Transverse colon (tissue), 4 donors: ENCODE data around the gene ZMYM4. TPM values are rescaled to one million over a fixed set of nuclear protein-coding genes. Genes with fewer than 3 reads are reported as not detected.

Source experiments
- DNase-seq: peaks from one replicate; pipeline ENCODE4 v3.0.0-alpha.2; 2019
- H3K27ac ChIP-seq, 4 donors: fragments of 200-600 bp; sonication (generic); 2 replicates each; pipeline ENCODE4 v1.5.1; 2016 to 2018; ENCODE audit warnings: inconsistent platforms in 4 of 4
- H3K27me3 ChIP-seq: fragments of 200-600 bp; sonication (generic); 2 replicates; pipeline ENCODE4 v1.5.1; 2017; ENCODE audit warnings: inconsistent platforms
- H3K36me3 ChIP-seq, 4 donors: fragments of 200-600 bp; sonication (generic); 2 replicates each; pipeline ENCODE4 v1.5.1; 2017 to 2019; ENCODE audit warnings: inconsistent platforms in 4 of 4
- H3K4me1 ChIP-seq, 4 donors: fragments of 200-600 bp; sonication (generic); 2 replicates each; pipeline ENCODE4 v1.5.1; 2017 to 2020; ENCODE audit warnings: inconsistent platforms in 4 of 4
- H3K4me3 ChIP-seq, 4 donors: fragments of 200-600 bp; sonication (generic); 1 replicate in 1 of 4; 2 replicates in 3 of 4; pipeline versions ENCODE4 v1.5.1 to v1.6.1; 2017 to 2019; ENCODE audit warnings: inconsistent platforms in 4 of 4
- H3K9me3 ChIP-seq, 2 donors: fragments of 200-600 bp; sonication (generic); 2 replicates each; pipeline ENCODE4 v1.5.1; 2017 to 2019; ENCODE audit warnings: inconsistent platforms in 2 of 2
- EP300 ChIP-seq: sonication (generic); formaldehyde crosslinking; IDR thresholded peaks from one replicate; pipeline ENCODE4 v1.6.1; 2017; ENCODE audit warnings: antibody characterized with exemption, low read depth
- POLR2A ChIP-seq: fragments of 450-650 bp; IDR thresholded peaks from one replicate; pipeline ENCODE4 v1.6.1; 2016; ENCODE audit warnings: antibody characterized with exemption, mild to moderate bottlenecking, moderate library complexity
- POLR2AphosphoS5 ChIP-seq, 3 donors: sonication (generic); formaldehyde crosslinking; IDR thresholded peaks; one replicate each; pipeline ENCODE4 v1.6.1; 2016; ENCODE audit warnings: antibody characterized with exemption in 3 of 3
- WGBS, 2 donors: methylation state at CpG; one replicate each; pipeline ENCODE4 v1.1.5; 2018; ENCODE audit warnings: low coverage in 1 of 2; 5-methylcytosine and 5-hydroxymethylcytosine counted together
- in situ Hi-C, 4 donors: fragments of 200-750 bp; cut with MboI; loops; one replicate each; pipeline versions ENCODE4 v1.15.0 to v1.15.1; 2017; ENCODE audit warnings: low sequenced_read_pairs in 3 of 4, low pct_ligation_motif_present in 1 of 4, low pct_unique_long_range_greater_than_20kb in 1 of 4
- intact Hi-C: fragments of 100-400 bp; cut with DNase I; formaldehyde crosslinking; loops from one replicate; pipeline ENCODE4 v1.15.1; 2023; ENCODE audit warnings: low total_unique reads
- small RNA-seq, 4 donors: library from RNA; depleted of rRNA; stranded (forward); fragments of <200 nt; gene quantifications; one replicate each; pipeline ENCODE3, GENCODE V24; 2016
- total RNA-seq, 4 donors: library from RNA; depleted of rRNA; stranded (reverse); fragments of >200 nt; gene quantifications; one replicate each; pipeline ENCODE4 v1.1.0, GENCODE V29; 2016
- TF ChIP-seq, protein P1 (sequence below), 5 experiments: fragments of 200-600 bp in 3 of 5; fragments of 450-650 bp in 2 of 5; sonication (generic) in 3 of 5; IDR thresholded peaks; 1 replicate in 2 of 5; 2 replicates in 3 of 5; pipeline ENCODE4 v1.5.1; 2016 to 2017; ENCODE audit warnings: antibody characterized with exemption in 5 of 5, inconsistent platforms in 3 of 5, mild to moderate bottlenecking in 2 of 5, moderate library complexity in 1 of 5

The ZMYM4 gene
- total RNA-seq, 4 donors from 2014 or later = 7.9 to 27.9 (median 25.5) TPM

DNA sequence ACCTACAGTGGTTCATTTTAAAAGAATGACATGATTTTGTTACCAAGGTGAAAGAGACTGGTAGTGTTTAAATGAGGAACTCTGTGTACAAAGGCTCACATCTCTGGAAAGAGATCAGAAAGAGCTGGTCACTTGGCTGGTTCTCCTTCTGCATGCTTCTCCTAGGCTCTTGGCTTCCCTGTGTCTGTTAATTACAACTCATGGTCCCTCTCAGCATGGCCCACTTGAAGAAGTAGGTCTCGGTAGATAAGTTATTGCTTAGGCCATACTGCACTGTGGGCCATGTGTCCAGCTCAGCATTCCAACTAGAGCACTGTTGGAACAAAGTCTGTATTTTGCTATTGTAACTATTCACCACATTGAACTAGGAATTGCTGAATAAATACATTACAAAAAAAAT is 197.6 kb downstream of the ZMYM4 start:
- intact Hi-C loops = no loop called here
- Histone ChIP-seq H3K4me3 (no peak overlapping the region), H3K4me1 (no peaks in the 10 kb centered on the region), H3K36me3 (peaks cover 0 to 65% (median 8%) of the 10 kb centered on the region in 4 donors), H3K27ac (no peak overlapping the region), H3K9me3 (no peaks in the 10 kb centered on the region), H3K27me3 (no peaks in the 10 kb centered on the region)
- DNase-seq = no peak
- WGBS, 2 donors = 84% methylated on average over 1 of the region's 1 CpG; no CpG with 5 or more reads in 1 of the 2 donors
- in situ Hi-C loops = loop anchor here in 3 of 4 donors (25.0 kb wide), 3 partner anchors 96 to 296 kb away; partner anchors contain the start of genes C1orf216 (in 1 of the 3), CLSPN (in 1 of the 3), KIAA0319L (in 1 of the 3) and NCDN (in 1 of the 3)
- TF ChIP-seq, protein P1, sequence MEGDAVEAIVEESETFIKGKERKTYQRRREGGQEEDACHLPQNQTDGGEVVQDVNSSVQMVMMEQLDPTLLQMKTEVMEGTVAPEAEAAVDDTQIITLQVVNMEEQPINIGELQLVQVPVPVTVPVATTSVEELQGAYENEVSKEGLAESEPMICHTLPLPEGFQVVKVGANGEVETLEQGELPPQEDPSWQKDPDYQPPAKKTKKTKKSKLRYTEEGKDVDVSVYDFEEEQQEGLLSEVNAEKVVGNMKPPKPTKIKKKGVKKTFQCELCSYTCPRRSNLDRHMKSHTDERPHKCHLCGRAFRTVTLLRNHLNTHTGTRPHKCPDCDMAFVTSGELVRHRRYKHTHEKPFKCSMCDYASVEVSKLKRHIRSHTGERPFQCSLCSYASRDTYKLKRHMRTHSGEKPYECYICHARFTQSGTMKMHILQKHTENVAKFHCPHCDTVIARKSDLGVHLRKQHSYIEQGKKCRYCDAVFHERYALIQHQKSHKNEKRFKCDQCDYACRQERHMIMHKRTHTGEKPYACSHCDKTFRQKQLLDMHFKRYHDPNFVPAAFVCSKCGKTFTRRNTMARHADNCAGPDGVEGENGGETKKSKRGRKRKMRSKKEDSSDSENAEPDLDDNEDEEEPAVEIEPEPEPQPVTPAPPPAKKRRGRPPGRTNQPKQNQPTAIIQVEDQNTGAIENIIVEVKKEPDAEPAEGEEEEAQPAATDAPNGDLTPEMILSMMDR (IDR thresholded peaks at IDR 0.05) = no peak
- no peak for TF ChIP-seq POLR2A
- no peak for TF ChIP-seq EP300
- no peak for TF ChIP-seq POLR2AphosphoS5 (IDR thresholded peaks at IDR 0.05)

- TF ChIP-seq POLR2A = no peak
- no peak for TF ChIP-seq EP300
- TF ChIP-seq, protein P1 (IDR thresholded peaks at IDR 0.05) = no peak
- TF ChIP-seq POLR2AphosphoS5 (IDR thresholded peaks at IDR 0.05) = no peak
- no peaks in the 10 kb centered on the region for H3K4me1 ChIP-seq
- DNase-seq = no peak
- no peaks in the 10 kb centered on the region for H3K27me3 ChIP-seq
- WGBS, 2 donors = 94 to 96% methylated on average over 2 to 4 of the region's 4 CpGs
- no peak overlapping the region for H3K4me3 ChIP-seq
- no peaks in the 10 kb centered on the region for H3K9me3 ChIP-seq
- intact Hi-C loops = loop anchor here (10.0 kb wide), 1 partner anchor 1056 kb away; no protein-coding TSS in a partner anchor
- H3K36me3 ChIP-seq = peaks cover 0 to 36% (median 10%) of the 10 kb centered on the region in 4 donors
- H3K27ac ChIP-seq = no peak overlapping the region
- in situ Hi-C loops = loop anchor here in 3 of 4 donors (25.0 kb wide), 3 partner anchors 91 to 291 kb away; partner anchors contain the start of genes C1orf216 (in 1 of the 3), CLSPN (in 1 of the 3), KIAA0319L (in 1 of the 3) and NCDN (in 1 of the 3)
These were observed 202.6 kb downstream of the ZMYM4 start for GRCh38 chr1:35470977-35471613.

Small RNA genes lying within 50 kb of the gene (small RNA-seq; reads per million reads assigned to genes)
- 0 reads per million in 4 donors for gene RF00091

Other genes with a start within 250 kb of the ZMYM4 start
- 10 to 100 TPM in 3 of 4 donors, 1 to 10 TPM in 1; 9.0 to 39.4 (median 24.1) TPM for gene ZMYM6, start 236.8 kb upstream of the ZMYM4 start, total RNA-seq
- gene ZMYM1, start 189.3 kb upstream of the ZMYM4 start, total RNA-seq = 10 to 100 TPM in 3 of 4 donors, 1 to 10 TPM in 1; 3.7 to 19.7 (median 13.5) TPM
- gene SFPQ, start 75.6 kb upstream of the ZMYM4 start, total RNA-seq = 100 to 1,000 TPM; 169 to 431 (median 245) TPM